Umbilical cord (tissue), 1 donor: ENCODE measurements around the gene KRR1. TPM values are rescaled to one million over a fixed set of nuclear protein-coding genes. Genes with fewer than 3 reads are reported as not detected.

ENCODE experiments used
- total RNA-seq: library from RNA; depleted of rRNA; stranded (reverse); fragments of >200 nt; gene quantifications from one replicate; pipeline ENCODE4 v1.2.3, GENCODE V29; 2014; ENCODE audit warnings: low replicate concordance; ENCODE audit not compliant: insufficient read depth

The KRR1 gene
- total RNA-seq, 1 donor from 2014 or later: 54.4 TPM

Other genes starting within 250 kb of the KRR1 start
- gene CAPS2, start 181.3 kb downstream of the KRR1 start, total RNA-seq: 18.1 TPM
- not detected for gene GLIPR1L1, start 176.9 kb downstream of the KRR1 start, total RNA-seq
- gene GLIPR1L2, start 120.5 kb downstream of the KRR1 start, total RNA-seq: 2.9 TPM
- gene GLIPR1, start 30.9 kb downstream of the KRR1 start, total RNA-seq: 43.1 TPM